Suprapubic skin (tissue), 4 donors: ENCODE measurements around the gene SORCS1. TPM values are rescaled to one million over a fixed set of nuclear protein-coding genes. Genes with fewer than 3 reads are reported as not detected.

Experiments used
- DNase-seq, 2 donors: peaks; one replicate each; pipeline ENCODE4 v3.0.0-alpha.2; 2019; ENCODE audit warnings: low spot score in 2 of 2
- H3K27ac ChIP-seq: fragments of 200-600 bp; sonication (generic); one replicate; pipeline ENCODE4 v1.5.1; 2019
- H3K27me3 ChIP-seq: fragments of 200-600 bp; sonication (generic); one replicate; pipeline ENCODE4 v1.5.1; 2019
- H3K36me3 ChIP-seq: fragments of 200-600 bp; sonication (generic); one replicate; pipeline ENCODE4 v1.5.1; 2019
- H3K4me1 ChIP-seq: fragments of 200-600 bp; sonication (generic); one replicate; pipeline ENCODE4 v1.5.1; 2019
- H3K4me3 ChIP-seq: fragments of 200-600 bp; sonication (generic); one replicate; pipeline ENCODE4 v1.5.1; 2019; ENCODE audit warnings: mild to moderate bottlenecking
- H3K9me3 ChIP-seq: fragments of 200-600 bp; sonication (generic); one replicate; pipeline ENCODE4 v1.5.1; 2019
- CTCF ChIP-seq, 2 donors: fragments of 200-600 bp in 1 of 2; fragments of 450-650 bp in 1 of 2; sonication (generic) in 1 of 2; IDR thresholded peaks; one replicate each; pipeline ENCODE4 v1.5.1; 2016 to 2019; ENCODE audit warnings: antibody characterized with exemption in 2 of 2, mild to moderate bottlenecking in 1 of 2, moderate library complexity in 1 of 2
- EP300 ChIP-seq: sonication (generic); formaldehyde crosslinking; IDR thresholded peaks from one replicate; pipeline ENCODE4 v1.6.1; 2017; ENCODE audit warnings: antibody characterized with exemption
- POLR2A ChIP-seq, 2 donors: fragments of 450-650 bp; IDR thresholded peaks; one replicate each; pipeline ENCODE4 v1.6.1; 2017; ENCODE audit warnings: antibody characterized with exemption in 2 of 2, mild to moderate bottlenecking in 2 of 2, moderate library complexity in 2 of 2
- POLR2AphosphoS5 ChIP-seq, 3 donors: sonication (generic); formaldehyde crosslinking; IDR thresholded peaks; one replicate each; pipeline ENCODE4 v1.6.1; 2017; ENCODE audit warnings: antibody characterized with exemption in 3 of 3
- WGBS: methylation state at CpG from one replicate; pipeline ENCODE4 v1.1.5; 2018; 5-methylcytosine and 5-hydroxymethylcytosine counted together
- total RNA-seq, 4 donors: library from RNA; depleted of rRNA; stranded (reverse); fragments of >200 nt; gene quantifications; one replicate each; pipeline ENCODE4 v1.1.0, GENCODE V29; 2016

The SORCS1 gene
- 1 to 10 TPM; 1.3 to 6.0 (median 3.4) TPM for total RNA-seq

GRCh38 chr10:107163881-107164861 is at the start of gene SORCS1:
SORCS1 (minus strand) TSS chr10:107164706.
- Histone ChIP-seq H3K36me3 (no peaks in the 10 kb centered on the region), H3K27ac (peak within 1 kb of the TSS; percentile 34), H3K4me1 (peaks cover 13% of the 10 kb centered on the region), H3K9me3 (no peaks in the 10 kb centered on the region), H3K4me3 (peak within 1 kb of the TSS; percentile 53), H3K27me3 (peaks cover 31% of the 10 kb centered on the region)
- peak in 1 of 2 donors; percentile 61 for DNase-seq
- WGBS: 6% methylated on average over 47 of the region's 105 CpGs
- TF ChIP-seq POLR2A (IDR thresholded peaks at IDR 0.05) (no peak), POLR2AphosphoS5 (IDR thresholded peaks at IDR 0.05) (no peak), EP300 (no peak), CTCF (IDR thresholded peaks at IDR 0.05) (no peak)

- TF ChIP-seq POLR2AphosphoS5 (IDR thresholded peaks at IDR 0.05) (no peak), CTCF (IDR thresholded peaks at IDR 0.05) (no peak), EP300 (no peak), POLR2A (IDR thresholded peaks at IDR 0.05) (no peak)
- Histone ChIP-seq H3K27me3 (no peaks in the 10 kb centered on the region), H3K9me3 (no peaks in the 10 kb centered on the region), H3K27ac (no peak overlapping the region), H3K4me1 (no peaks in the 10 kb centered on the region), H3K36me3 (no peaks in the 10 kb centered on the region), H3K4me3 (no peak overlapping the region)
- 86% methylated on average over 2 of the region's 2 CpGs for WGBS
- no peak for DNase-seq
These were observed 49.8 kb upstream of the SORCS1 start for GRCh38 chr10:107214261-107214660.

- H3K36me3 ChIP-seq: no peaks in the 10 kb centered on the region
- no peak for TF ChIP-seq CTCF (IDR thresholded peaks at IDR 0.05)
- no peak for TF ChIP-seq EP300
- no peak for TF ChIP-seq POLR2A (IDR thresholded peaks at IDR 0.05)
- no peak for DNase-seq
- no peaks in the 10 kb centered on the region for H3K4me1 ChIP-seq
- H3K9me3 ChIP-seq: no peaks in the 10 kb centered on the region
- no peak overlapping the region for H3K27ac ChIP-seq
- WGBS: 94% methylated on average over 8 of the region's 8 CpGs
- no peaks in the 10 kb centered on the region for H3K27me3 ChIP-seq
- no peak overlapping the region for H3K4me3 ChIP-seq
These were observed 49.4 kb upstream of the SORCS1 start for GRCh38 chr10:107213861-107214260.

DNA sequence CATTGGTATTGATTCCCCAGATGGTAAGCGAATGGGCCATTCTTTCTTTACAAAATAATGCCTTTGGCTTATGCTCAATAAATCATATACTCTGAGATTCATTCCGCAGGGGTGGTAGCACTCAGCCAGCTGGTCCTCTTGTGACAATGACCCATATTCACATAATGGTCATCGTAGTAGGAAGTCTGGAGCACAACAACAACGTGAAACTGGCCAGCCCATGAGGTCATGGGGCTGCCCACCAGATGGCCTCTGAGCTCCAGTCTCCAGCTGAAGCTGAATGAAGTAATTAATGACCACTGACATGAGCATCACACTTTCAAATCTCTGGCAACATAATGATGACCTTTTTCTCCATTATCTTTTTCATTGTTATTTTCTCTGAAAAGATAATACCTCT is 42.3 kb upstream of the SORCS1 start:
- H3K36me3 ChIP-seq: no peaks in the 10 kb centered on the region
- DNase-seq: no peak
- H3K4me3 ChIP-seq: no peak overlapping the region
- no peak overlapping the region for H3K27ac ChIP-seq
- 68% methylated on average over 4 of the region's 4 CpGs for WGBS
- H3K4me1 ChIP-seq: no peaks in the 10 kb centered on the region
- no peaks in the 10 kb centered on the region for H3K9me3 ChIP-seq
- H3K27me3 ChIP-seq: no peaks in the 10 kb centered on the region
- TF ChIP-seq CTCF (IDR thresholded peaks at IDR 0.05): no peak

DNA sequence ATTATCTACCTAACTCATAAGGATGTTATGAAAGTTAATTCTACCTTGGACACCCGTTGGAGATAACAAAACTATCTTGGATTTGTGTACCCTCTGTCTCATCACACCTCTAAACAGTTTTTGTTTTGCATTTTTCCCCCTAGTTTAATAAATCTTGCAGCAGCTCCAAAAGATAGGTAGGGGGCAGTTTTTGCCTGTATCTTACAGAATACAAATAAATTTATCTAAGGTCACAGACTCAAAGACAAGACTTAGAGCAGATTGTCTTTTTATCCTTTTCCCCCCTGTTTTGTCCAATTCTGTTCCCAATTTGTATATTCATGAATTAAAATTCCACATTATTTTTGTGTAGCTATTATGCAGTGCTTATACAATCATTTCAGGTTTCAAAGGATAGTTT is 5.0 kb upstream of the SORCS1 start:
- no peak overlapping the region for H3K4me3 ChIP-seq
- no peak for DNase-seq
- no peaks in the 10 kb centered on the region for H3K9me3 ChIP-seq
- H3K4me1 ChIP-seq: peaks cover 6% of the 10 kb centered on the region
- no peak for TF ChIP-seq CTCF (IDR thresholded peaks at IDR 0.05)
- no peak for TF ChIP-seq POLR2A (IDR thresholded peaks at IDR 0.05)
- TF ChIP-seq EP300: no peak
- TF ChIP-seq POLR2AphosphoS5 (IDR thresholded peaks at IDR 0.05): no peak
- WGBS: 57% methylated on average over 1 of the region's 1 CpG
- peaks cover 15% of the 10 kb centered on the region for H3K27me3 ChIP-seq
- no peak overlapping the region for H3K27ac ChIP-seq
- H3K36me3 ChIP-seq: no peaks in the 10 kb centered on the region
